ENCODE data around the gene ITIH6.
"Not testable (repeated sequence)": the region's sequence is repeated elsewhere in the genome, so short reads cannot be mapped to it uniquely, and the experiment has no call there.

The ITIH6 gene

GRCh38 chrX:54785901-54786300, 12.2 kb downstream of the ITIH6 start:
- H3K4me1 Mint-ChIP-seq: no peaks in the 10 kb centered on the region
- H3K27ac Mint-ChIP-seq: no peak overlapping the region
- CTCF ChIA-PET: no interaction called here
- no peak overlapping the region for H3K4me3 Mint-ChIP-seq
- H3K27me3 Mint-ChIP-seq: no peaks in the 10 kb centered on the region
- H3K36me3 Mint-ChIP-seq: no peaks in the 10 kb centered on the region
- DNase-seq: peak; percentile 20
- H3K9me3 Mint-ChIP-seq: no peaks in the 10 kb centered on the region

DNA sequence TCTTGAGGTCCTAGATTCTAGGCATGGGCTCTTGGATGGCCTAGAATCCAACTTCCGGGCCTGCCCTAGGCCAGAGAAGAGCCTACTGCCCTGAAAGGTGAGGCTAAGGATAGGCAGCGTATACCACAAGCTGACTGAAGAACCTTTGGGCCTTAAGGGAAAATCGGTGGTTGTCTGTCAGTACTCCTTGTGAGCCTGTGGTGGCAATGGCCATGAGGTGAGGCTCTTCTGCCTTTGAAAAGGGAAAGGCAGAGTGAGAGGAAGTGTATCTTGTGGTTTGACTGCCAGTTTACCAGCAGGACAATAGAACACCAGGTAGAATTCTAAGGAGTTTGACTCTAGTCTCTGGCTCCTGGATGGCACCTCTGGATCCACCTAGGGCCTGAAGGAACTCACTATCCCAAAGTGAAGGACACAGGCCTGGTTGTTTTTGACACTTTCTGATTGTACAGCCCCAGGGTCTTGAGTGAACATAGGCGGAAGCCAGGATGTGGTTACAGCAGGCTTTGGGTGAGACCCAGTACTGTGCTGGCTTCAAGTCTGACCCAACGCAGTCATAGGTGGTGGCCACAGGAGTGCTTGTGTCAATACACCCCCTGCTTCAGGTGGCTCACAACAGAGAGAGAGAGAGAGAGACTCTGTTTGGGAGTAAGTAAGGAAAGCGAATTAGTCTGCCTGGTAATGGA, 20.9 kb downstream of the ITIH6 start:
- no peak for DNase-seq
- no peaks in the 10 kb centered on the region for H3K36me3 Mint-ChIP-seq
- CTCF ChIA-PET: no interaction called here
- no peak overlapping the region for H3K4me3 Mint-ChIP-seq
- H3K9me3 Mint-ChIP-seq: no peaks in the 10 kb centered on the region
- peaks cover 12% of the 10 kb centered on the region for H3K4me1 Mint-ChIP-seq
- peak overlapping the region; percentile 58 for H3K27ac Mint-ChIP-seq
- no peaks in the 10 kb centered on the region for H3K27me3 Mint-ChIP-seq

GRCh38 chrX:54776061-54776460, 22.0 kb downstream of the ITIH6 start:
- Mint-ChIP-seq H3K36me3 (no peaks in the 10 kb centered on the region), H3K4me1 (peaks cover 12% of the 10 kb centered on the region), H3K9me3 (no peaks in the 10 kb centered on the region)

DNA sequence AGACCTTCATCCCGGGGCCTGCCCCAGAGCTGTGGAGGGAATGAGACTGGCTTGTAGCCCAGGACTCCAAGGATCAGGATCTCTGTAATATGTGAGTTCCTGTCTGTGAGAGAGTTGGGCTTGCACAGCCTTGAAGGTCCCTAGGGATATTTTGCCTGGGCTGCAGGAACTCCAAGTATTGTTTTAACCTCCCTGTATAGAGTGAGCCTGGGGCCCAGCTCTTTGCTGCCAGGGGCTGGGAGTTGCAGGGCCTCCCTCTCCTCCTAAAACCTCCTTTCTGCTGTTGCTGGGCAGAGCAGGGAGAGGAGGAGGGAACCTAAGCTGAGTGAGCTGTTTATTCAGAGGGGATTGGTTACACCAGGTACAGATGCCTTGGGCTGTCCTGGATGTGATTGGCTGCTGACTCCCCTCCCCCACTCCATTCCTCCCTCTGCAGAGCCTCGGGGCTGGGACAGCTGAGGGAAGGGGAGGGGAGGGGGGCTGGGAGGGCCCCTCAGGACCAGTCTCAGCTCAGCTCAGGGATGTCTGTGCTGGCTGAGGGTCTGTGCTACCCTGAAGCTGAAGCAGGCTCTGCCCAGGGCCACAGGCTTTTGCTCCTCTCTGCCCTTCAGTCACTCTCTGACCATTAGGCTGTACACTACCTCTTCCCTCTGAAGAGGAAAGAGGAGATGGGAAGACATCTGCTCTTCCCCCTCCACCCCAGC, 23.5 kb downstream of the ITIH6 start:
- CTCF ChIA-PET, H3K36me3 Mint-ChIP-seq, H3K27me3 Mint-ChIP-seq, H3K9me3 Mint-ChIP-seq, H3K27ac Mint-ChIP-seq, H3K4me3 Mint-ChIP-seq, DNase-seq: not testable (repeated sequence)
- peaks cover 12% of the 10 kb centered on the region for H3K4me1 Mint-ChIP-seq

More at GRCh38 chrX:54776061-54776460, 22.0 kb downstream of the ITIH6 start:
- no peak overlapping the region for H3K27ac Mint-ChIP-seq
- no peak for DNase-seq
- H3K27me3 Mint-ChIP-seq: no peaks in the 10 kb centered on the region
- CTCF ChIA-PET: no interaction called here
- no peak overlapping the region for H3K4me3 Mint-ChIP-seq

GRCh38 chrX:54758114-54759055, 39.7 kb downstream of the ITIH6 start:
- no peak overlapping the region for H3K4me3 Mint-ChIP-seq
- H3K9me3 Mint-ChIP-seq: peaks cover 4% of the 10 kb centered on the region
- H3K27ac Mint-ChIP-seq: no peak overlapping the region
- H3K27me3 Mint-ChIP-seq: peaks cover 4% of the 10 kb centered on the region
- no peak for DNase-seq
- CTCF ChIA-PET: no interaction called here
- no peaks in the 10 kb centered on the region for H3K36me3 Mint-ChIP-seq
- H3K4me1 Mint-ChIP-seq: no peaks in the 10 kb centered on the region

DNA sequence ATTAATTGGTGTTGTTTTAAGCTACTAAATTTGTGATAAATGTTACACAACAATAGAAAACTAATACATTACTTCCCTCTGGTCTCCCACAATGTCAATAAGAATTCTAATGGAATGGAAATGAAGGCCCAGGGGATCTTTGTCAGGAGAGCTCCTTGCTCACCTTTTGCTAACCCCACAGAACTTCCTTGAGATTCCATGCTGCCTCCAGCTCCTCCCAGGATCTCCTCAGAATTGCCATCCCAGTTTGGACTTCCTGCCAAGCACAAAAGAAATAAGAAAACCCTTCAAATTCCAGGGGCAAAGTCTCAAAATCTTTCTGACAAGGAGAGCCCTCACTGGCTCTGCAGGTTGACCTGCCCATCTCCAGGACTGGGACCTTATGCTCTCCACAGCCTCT, 43.2 kb downstream of the ITIH6 start:
- Mint-ChIP-seq H3K4me3 (no peak overlapping the region), H3K27ac (no peak overlapping the region), H3K27me3 (peaks cover 4% of the 10 kb centered on the region), H3K36me3 (no peaks in the 10 kb centered on the region), H3K4me1 (no peaks in the 10 kb centered on the region), H3K9me3 (no peaks in the 10 kb centered on the region)
- no peak for DNase-seq
- CTCF ChIA-PET: no interaction called here

GRCh38 chrX:54748626-54749025, 49.4 kb downstream of the ITIH6 start:
- H3K27me3 Mint-ChIP-seq: peaks cover 2% of the 10 kb centered on the region
- CTCF ChIA-PET: no interaction called here
- no peak overlapping the region for H3K4me3 Mint-ChIP-seq
- no peaks in the 10 kb centered on the region for H3K4me1 Mint-ChIP-seq
- no peak for DNase-seq
- H3K9me3 Mint-ChIP-seq: no peaks in the 10 kb centered on the region
- H3K36me3 Mint-ChIP-seq: no peaks in the 10 kb centered on the region
- no peak overlapping the region for H3K27ac Mint-ChIP-seq

DNA sequence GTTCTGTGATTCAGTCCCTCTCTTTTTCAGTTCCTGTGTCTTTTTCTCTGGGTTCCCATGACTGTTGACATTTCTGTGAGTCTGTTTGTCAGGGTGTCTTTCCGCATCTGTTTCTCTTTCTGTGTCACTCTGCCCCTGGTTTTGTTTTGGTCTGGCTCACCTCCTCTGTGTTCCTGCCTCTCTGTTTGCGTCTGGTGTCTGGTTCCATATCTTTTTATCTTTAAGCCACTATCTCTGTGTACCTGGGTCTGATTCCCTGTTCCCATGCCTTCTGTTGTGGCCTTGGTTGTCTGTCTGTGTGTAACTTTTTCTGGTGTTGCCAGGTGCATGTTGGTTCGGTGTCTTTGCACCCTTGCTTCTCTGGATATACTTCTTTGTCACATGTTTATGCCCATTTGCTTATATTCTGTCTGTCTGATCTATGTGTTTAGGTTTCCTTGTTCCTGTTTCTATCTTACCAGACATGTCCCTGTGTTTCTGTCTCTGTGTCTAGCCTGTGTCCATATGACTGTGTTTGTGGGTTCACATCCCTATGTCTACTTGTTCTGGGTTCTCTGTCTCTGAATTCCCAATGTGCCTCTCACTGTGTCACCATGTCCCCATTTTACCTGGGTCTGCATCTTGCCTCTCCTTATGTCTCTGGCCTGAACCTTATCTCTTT, 50.2 kb downstream of the ITIH6 start:
- Mint-ChIP-seq H3K4me1 (no peaks in the 10 kb centered on the region), H3K4me3 (no peak overlapping the region)

DNA sequence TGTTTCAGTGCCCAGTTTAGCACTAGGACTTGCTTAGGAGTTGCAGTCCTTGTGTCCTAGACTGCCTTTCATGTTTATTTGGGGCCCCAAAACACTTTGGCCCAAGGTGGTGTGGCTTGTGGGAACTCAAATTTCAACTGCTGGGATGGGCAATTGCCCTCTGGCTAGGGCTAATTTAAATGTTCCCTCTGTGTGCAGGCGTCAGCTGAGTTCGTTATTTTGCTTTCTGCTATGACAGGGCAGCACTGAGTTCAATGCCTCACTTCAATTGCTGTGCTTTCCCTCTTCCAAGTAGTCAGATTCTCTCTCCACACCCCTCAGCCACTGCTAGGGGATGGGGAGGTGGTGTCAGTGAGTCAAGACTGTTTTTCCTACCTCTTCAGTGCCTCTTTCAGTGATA, 51.1 kb downstream of the ITIH6 start:
- Mint-ChIP-seq H3K4me1 (no peaks in the 10 kb centered on the region), H3K36me3 (no peaks in the 10 kb centered on the region), H3K9me3 (no peaks in the 10 kb centered on the region), H3K27ac (no peak overlapping the region), H3K4me3 (no peak overlapping the region), H3K27me3 (no peaks in the 10 kb centered on the region)
- no peak for DNase-seq
- CTCF ChIA-PET: no interaction called here

More for the DNA sequence above, 50.2 kb downstream of the ITIH6 start:
- Mint-ChIP-seq H3K27me3 (no peaks in the 10 kb centered on the region), H3K27ac (no peak overlapping the region), H3K36me3 (no peaks in the 10 kb centered on the region), H3K9me3 (no peaks in the 10 kb centered on the region)
- no peak for DNase-seq
- CTCF ChIA-PET: no interaction called here

DNA sequence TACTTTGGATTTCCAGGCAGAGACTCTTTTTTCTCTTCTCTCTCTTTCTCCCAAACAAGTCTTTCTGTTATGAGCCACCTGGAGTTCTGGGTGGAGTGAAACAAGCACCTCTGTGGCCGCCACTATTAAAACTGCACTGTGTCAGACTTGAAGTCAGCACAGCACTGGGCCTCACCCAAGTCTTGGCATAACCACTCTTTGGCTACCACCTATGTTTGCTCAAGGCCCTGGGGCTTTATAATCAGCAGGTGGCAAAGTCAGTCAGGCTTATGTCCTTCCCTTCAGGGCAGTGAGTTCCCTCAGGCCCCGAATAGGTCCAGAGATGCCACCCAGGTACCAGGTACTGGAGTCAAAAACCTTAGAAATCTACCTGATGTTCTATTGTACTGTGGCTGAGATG, 52.4 kb downstream of the ITIH6 start:
- Mint-ChIP-seq H3K36me3 (no peaks in the 10 kb centered on the region), H3K4me3 (no peak overlapping the region), H3K4me1 (no peaks in the 10 kb centered on the region), H3K9me3 (no peaks in the 10 kb centered on the region), H3K27me3 (no peaks in the 10 kb centered on the region), H3K27ac (no peak overlapping the region)
- CTCF ChIA-PET: no interaction called here
- no peak for DNase-seq

DNA sequence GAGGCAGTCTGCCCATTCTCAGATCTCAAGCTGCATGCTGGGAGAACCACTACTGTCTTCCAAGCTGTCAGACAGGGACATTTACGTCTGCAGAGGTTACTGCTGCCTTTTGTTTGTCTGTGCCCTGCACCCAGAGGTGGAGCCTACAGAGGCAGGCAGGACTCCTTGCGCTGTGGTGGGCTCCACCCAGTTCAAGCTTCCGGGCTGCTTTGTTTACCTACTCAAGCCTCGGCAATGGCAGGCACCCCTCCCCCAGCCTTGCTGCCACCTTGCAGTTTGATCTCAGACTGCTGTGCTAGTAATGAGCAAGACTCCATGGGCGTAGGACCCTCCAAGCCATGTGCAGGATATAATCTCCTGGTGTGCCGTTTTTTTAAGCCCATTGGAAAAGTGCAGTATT, 59.5 kb downstream of the ITIH6 start:
- H3K27me3 Mint-ChIP-seq, H3K4me1 Mint-ChIP-seq, H3K36me3 Mint-ChIP-seq, DNase-seq, H3K9me3 Mint-ChIP-seq, CTCF ChIA-PET, H3K27ac Mint-ChIP-seq, H3K4me3 Mint-ChIP-seq: not testable (repeated sequence)

GRCh38 chrX:54736298-54736942, 61.6 kb downstream of the ITIH6 start:
- DNase-seq, H3K36me3 Mint-ChIP-seq, H3K4me3 Mint-ChIP-seq, CTCF ChIA-PET, H3K9me3 Mint-ChIP-seq, H3K27me3 Mint-ChIP-seq, H3K27ac Mint-ChIP-seq, H3K4me1 Mint-ChIP-seq: not testable (repeated sequence)

DNA sequence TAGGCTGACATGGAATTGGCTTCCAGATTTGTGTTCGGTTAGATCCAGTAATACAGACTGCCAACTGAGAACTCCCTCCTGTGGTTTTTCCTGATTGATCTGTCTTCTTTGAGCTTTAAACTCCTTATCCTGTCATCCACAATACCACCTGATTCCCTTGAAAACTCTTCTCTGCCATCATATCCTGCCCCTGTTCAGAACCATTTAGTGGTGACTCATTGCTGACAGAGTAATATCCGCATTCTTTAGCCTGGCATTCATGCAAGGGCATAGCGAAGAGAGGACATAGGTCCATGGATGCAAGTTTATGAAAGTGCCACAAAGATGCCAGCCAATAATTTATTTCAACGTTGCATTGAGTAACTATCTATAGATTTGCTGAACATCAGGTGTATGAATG, 76.6 kb downstream of the ITIH6 start:
- no peaks in the 10 kb centered on the region for H3K4me1 Mint-ChIP-seq
- H3K27me3 Mint-ChIP-seq: peaks cover 4% of the 10 kb centered on the region
- no peak for DNase-seq
- CTCF ChIA-PET: no interaction called here
- H3K36me3 Mint-ChIP-seq: no peaks in the 10 kb centered on the region
- no peaks in the 10 kb centered on the region for H3K9me3 Mint-ChIP-seq
- no peak overlapping the region for H3K27ac Mint-ChIP-seq
- no peak overlapping the region for H3K4me3 Mint-ChIP-seq

- no peaks in the 10 kb centered on the region for H3K9me3 Mint-ChIP-seq
- no peak overlapping the region for H3K4me3 Mint-ChIP-seq
- H3K27me3 Mint-ChIP-seq: peaks cover 6% of the 10 kb centered on the region
- no peaks in the 10 kb centered on the region for H3K36me3 Mint-ChIP-seq
- H3K4me1 Mint-ChIP-seq: no peaks in the 10 kb centered on the region
- DNase-seq: no peak
- CTCF ChIA-PET: no interaction called here
- H3K27ac Mint-ChIP-seq: no peak overlapping the region
Measured at GRCh38 chrX:54715621-54716020, 82.4 kb downstream of the ITIH6 start.
